Fibroblast of pulmonary artery (primary cell): ENCODE results near the gene KCNK1.

Experiments
- DNase-seq: peaks from one replicate; pipeline ENCODE4 v3.0.0-alpha.2; 2010; ENCODE audit warnings: low read depth
- H3K4me3 ChIP-seq: replicated peaks from 2 replicates; pipeline ENCODE4 v1.5.1; 2011; ENCODE audit warnings: low read depth, mild to moderate bottlenecking, control low read depth, low read length, moderate library complexity
- CTCF ChIP-seq: IDR thresholded peaks from 2 replicates; pipeline ENCODE4 v1.5.1; 2011; ENCODE audit warnings: mild to moderate bottlenecking, control low read depth, low read length, inconsistent platforms; ENCODE audit errors: missing control alignments

KCNK1 gene

GRCh38 chr1:233632436-233632835, 18.5 kb downstream of the KCNK1 start:
- TF ChIP-seq CTCF: no peak
- DNase-seq: no peak
- no peak overlapping the region for H3K4me3 ChIP-seq

- no peak for TF ChIP-seq CTCF
- H3K4me3 ChIP-seq: no peak overlapping the region
Observed at GRCh38 chr1:233635765-233636502, 22.0 kb downstream of the KCNK1 start.

GRCh38 chr1:233636503-233636877, 22.6 kb downstream of the KCNK1 start:
- DNase-seq: no peak
- H3K4me3 ChIP-seq: no peak overlapping the region
- TF ChIP-seq CTCF: no peak

More at GRCh38 chr1:233635765-233636502, 22.0 kb downstream of the KCNK1 start:
- peak; percentile 6 for DNase-seq

GRCh38 chr1:233638513-233638912, 24.6 kb downstream of the KCNK1 start:
- no peak for TF ChIP-seq CTCF
- no peak overlapping the region for H3K4me3 ChIP-seq
- no peak for DNase-seq

DNA sequence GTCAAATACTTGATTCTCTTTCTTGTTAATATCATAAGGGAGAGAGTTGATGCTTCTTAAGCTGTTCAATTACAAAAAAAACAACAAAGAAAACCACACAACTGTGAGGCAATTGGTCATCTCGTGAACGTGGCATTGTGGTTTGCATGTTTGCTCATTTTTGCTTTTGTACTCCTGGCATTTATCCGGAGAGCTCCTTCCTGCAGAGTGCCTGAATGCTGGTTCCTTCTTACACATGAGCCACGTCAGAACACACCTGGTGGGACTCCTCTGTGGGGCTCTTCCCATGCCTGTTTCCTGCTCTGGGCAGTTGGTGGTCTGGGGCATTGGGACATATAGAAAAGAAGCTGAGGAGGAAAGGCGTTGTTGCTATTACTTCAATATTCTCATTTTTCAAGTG, 25.7 kb downstream of the KCNK1 start:
- H3K4me3 ChIP-seq: no peak overlapping the region
- no peak for DNase-seq
- no peak for TF ChIP-seq CTCF

DNA sequence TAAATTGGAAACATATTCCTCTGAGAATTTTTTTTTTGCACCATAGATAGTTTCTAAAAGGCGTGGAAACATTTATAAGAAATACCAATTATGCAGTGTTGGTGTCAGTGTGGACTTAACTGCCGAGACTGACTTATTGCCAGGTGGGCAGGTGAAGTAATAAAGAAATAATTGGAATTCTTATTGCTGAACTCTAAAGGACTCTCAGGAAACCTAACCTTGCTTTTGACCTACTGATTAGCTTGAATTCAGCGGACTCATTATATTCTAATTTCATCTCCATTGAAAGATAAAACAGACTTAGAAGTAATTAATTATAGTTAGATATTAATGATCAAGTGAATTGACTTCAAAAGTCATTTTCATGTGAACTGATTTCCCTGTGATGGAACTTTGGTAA, 26.3 kb downstream of the KCNK1 start:
- no peak overlapping the region for H3K4me3 ChIP-seq
- no peak for TF ChIP-seq CTCF
- DNase-seq: no peak

DNA sequence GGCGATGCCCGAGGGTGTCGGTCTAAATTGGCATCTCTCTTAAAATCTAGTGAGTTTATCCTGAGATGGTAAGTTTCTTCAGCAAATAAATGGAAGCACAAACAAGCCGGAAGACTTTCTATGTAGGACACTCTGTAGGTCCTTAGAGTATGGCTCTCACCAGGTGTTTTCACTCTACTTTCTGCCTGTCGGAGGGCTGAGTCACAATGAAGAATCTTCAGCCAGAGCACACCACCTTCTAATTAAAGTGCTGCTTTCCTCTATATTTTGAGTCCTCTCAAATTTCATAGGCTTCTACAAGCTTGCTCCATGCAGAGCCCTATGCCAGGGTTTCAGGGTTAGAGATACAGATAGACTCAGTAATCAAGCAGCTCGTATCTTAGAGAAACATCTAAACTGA, 27.1 kb downstream of the KCNK1 start:
- TF ChIP-seq CTCF: no peak
- H3K4me3 ChIP-seq: no peak overlapping the region
- DNase-seq: no peak
